ENCODE measurements around the gene TRPV3.

GRCh38 chr17:3573246-3574100 is 15.9 kb upstream of the TRPV3 start:
- TF ChIP-seq CTCF (IDR thresholded peaks at IDR 0.05) = no peak
- TF ChIP-seq EZH2phosphoT487 (IDR thresholded peaks at IDR 0.05) = no peak

Data from neural progenitor cell (in vitro differentiated cells).